DMS153 (cell line): ENCODE data around the gene LLGL2.

Experiments
- DNase-seq: peaks from one replicate; lab custom pipeline; 2025; lab: John Stamatoyannopoulos, UW

Gene LLGL2

GRCh38 chr17:75521951-75522727 lies 3.4 kb upstream of the LLGL2 start:
- DNase-seq: no peak

GRCh38 chr17:75523647-75524046 lies 1.9 kb upstream of the LLGL2 start:
- no peak for DNase-seq

- no peak for DNase-seq
Measured at GRCh38 chr17:75524269-75524969, 1.1 kb upstream of the LLGL2 start.

- DNase-seq: no peak
Measured at GRCh38 chr17:75525806-75526554, 483 bp downstream of the LLGL2 start.

GRCh38 chr17:75526555-75527270 lies 1.2 kb downstream of the LLGL2 start:
- no peak for DNase-seq

- DNase-seq: no peak
Measured at GRCh38 chr17:75530837-75531720, 5.6 kb downstream of the LLGL2 start.

GRCh38 chr17:75531721-75532072 lies 6.2 kb downstream of the LLGL2 start:
- no peak for DNase-seq

GRCh38 chr17:75535119-75535537 lies 9.6 kb downstream of the LLGL2 start:
- DNase-seq: no peak

GRCh38 chr17:75535871-75536270 lies 10.4 kb downstream of the LLGL2 start:
- no peak for DNase-seq

- no peak for DNase-seq
Measured at GRCh38 chr17:75536366-75536765, 10.9 kb downstream of the LLGL2 start.

GRCh38 chr17:75539967-75540729 lies 14.7 kb downstream of the LLGL2 start:
- no peak for DNase-seq

GRCh38 chr17:75540923-75541503 lies 15.5 kb downstream of the LLGL2 start:
- DNase-seq: no peak

GRCh38 chr17:75542229-75542628 lies 16.7 kb downstream of the LLGL2 start:
- DNase-seq: no peak

- DNase-seq: no peak
Measured at GRCh38 chr17:75542728-75543336, 17.3 kb downstream of the LLGL2 start.

GRCh38 chr17:75544250-75544649 lies 18.8 kb downstream of the LLGL2 start:
- no peak for DNase-seq

- DNase-seq: no peak
Measured at GRCh38 chr17:75546181-75546580, 20.7 kb downstream of the LLGL2 start.

GRCh38 chr17:75547091-75547490 lies 21.6 kb downstream of the LLGL2 start:
- no peak for DNase-seq

GRCh38 chr17:75548813-75549212 lies 23.3 kb downstream of the LLGL2 start:
- no peak for DNase-seq

GRCh38 chr17:75549246-75550138 lies 24.0 kb downstream of the LLGL2 start:
- peak; percentile 95 for DNase-seq
